ENCODE measurements around the gene CCDC63. TPM values are rescaled to one million over a fixed set of nuclear protein-coding genes. Genes with fewer than 3 reads are reported as not detected.

Gene CCDC63
- total RNA-seq, 1 experiment from 2014 or later = 0.76 TPM

DNA sequence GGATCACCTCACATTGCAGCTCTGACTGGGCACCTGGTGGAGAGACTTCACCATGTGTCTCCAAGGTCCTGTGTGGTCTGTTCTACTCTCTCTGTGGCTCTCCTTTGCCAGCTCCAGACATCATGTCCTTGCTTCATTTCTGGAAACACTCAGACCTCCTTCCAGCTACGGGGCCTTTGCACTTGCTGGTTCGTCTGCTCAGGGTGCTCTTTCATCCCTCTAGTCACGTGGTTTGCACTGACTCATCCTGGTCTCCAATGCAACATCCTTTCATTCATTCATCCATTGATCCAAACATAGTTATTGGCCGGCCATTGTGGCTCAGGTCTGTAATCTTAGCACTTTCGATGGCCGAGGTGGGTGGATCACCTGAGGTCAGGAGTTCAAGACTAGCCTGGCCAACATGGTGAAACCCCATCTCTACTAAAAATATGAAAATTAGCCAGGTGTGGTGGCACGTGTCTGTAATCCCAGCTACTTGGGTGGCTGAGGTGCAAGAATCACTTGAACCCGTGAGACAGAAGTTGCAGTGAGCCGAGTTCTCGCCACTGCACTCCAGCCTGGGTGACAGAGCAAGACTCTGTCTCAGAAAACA, 23.9 kb upstream of the CCDC63 start:
- DNase-seq = no peak
- no peak overlapping the region for H3K4me3 ChIP-seq (ENCODE audit: insufficient read depth, low read depth, low read length)

DNA sequence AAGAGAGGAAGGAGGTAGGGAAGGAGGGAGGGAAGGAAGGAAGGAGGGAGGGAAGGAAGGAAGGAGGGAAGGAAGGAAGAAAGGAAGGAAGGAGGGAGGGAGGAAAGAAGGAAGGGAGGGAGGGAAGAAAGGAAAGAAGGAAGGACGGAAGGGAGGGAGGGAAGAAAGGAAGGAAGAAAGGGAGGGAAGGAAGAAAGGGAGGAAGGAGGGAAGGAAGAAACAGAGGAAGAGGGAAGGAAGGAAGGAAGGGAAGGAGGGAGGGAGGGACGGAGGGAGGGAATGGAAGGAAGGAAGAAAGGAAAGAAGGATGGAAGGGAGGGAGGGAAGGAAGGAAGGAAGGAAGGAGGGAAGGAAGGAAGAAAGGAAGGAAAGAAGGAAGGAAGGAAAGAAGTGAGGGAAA, 22.4 kb upstream of the CCDC63 start:
- DNase-seq = no peak
- Histone ChIP-seq H3K4me3 (ENCODE audit: insufficient read depth, low read depth, low read length) (no peak overlapping the region), H3K27me3 (ENCODE audit: control insufficient read depth, insufficient read depth, low read length) (no peaks in the 10 kb centered on the region; the same call in 1 of the 2 replicates), H3K36me3 (replicated peaks; ENCODE audit: control insufficient read depth, insufficient read depth, low read length) (no peaks in the 10 kb centered on the region)

More for the DNA sequence above, 23.9 kb upstream of the CCDC63 start:
- no peaks in the 10 kb centered on the region for H3K36me3 ChIP-seq (replicated peaks; ENCODE audit: control insufficient read depth, insufficient read depth, low read length)
- H3K27me3 ChIP-seq (ENCODE audit: control insufficient read depth, insufficient read depth, low read length) = no peaks in the 10 kb centered on the region; the same call in 1 of the 2 replicates

DNA sequence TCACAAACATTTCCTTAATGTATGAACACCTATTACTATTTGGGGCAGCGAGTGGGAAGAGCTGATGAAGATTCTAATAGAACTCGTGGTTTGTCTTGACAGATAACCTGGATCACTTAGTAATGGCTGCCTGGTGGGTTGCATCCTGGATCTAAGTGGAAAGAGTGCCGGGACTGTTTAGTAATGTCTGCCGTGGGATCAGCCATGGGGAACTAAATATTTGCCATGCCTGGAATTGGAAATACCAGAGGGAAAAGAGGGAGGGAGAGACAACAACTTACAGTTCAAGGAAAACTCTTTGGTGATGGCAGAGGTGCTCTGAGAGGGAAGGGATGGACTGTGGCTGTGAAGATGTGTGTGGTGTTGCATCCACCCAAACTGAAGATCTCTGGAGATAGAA, 21.3 kb upstream of the CCDC63 start:
- no peaks in the 10 kb centered on the region; the same call in 1 of the 2 replicates for H3K27me3 ChIP-seq (ENCODE audit: control insufficient read depth, insufficient read depth, low read length)
- no peaks in the 10 kb centered on the region for H3K36me3 ChIP-seq (replicated peaks; ENCODE audit: control insufficient read depth, insufficient read depth, low read length)
- no peak overlapping the region for H3K4me3 ChIP-seq (ENCODE audit: insufficient read depth, low read depth, low read length)
- no peak for DNase-seq

DNA sequence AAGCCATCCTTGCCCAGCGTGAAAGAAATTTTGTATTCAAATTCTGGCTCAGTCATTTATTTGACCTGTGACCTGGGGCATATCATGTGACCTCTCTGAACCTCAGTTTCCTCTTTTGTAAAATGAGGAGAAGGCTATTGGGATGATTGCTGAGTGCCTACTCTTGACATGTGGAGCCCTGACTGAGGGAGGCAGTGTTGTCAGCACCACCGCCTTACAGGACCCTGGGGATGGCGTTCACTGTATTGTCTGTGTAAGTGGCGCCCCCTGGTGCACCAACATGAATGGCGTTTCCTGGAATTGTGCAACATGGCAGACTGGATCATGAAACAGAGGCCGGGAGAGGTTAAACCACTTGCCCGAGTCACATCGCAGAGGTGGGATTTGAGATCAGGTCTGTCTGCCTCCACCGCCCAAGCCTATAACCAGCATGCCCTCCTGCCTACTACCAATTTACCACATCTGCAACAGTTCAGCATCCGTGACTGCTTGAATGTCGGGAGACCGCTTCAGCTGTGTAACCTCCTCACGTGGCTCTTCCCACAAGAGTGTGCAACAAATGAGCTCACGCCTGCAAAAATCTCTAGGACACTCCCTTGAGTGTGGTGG, 20.1 kb upstream of the CCDC63 start:
- Histone ChIP-seq H3K4me3 (ENCODE audit: insufficient read depth, low read depth, low read length) (no peak overlapping the region), H3K36me3 (replicated peaks; ENCODE audit: control insufficient read depth, insufficient read depth, low read length) (no peaks in the 10 kb centered on the region), H3K27me3 (ENCODE audit: control insufficient read depth, insufficient read depth, low read length) (no peaks in the 10 kb centered on the region; the same call in 1 of the 2 replicates)
- DNase-seq = peak; percentile 82

DNA sequence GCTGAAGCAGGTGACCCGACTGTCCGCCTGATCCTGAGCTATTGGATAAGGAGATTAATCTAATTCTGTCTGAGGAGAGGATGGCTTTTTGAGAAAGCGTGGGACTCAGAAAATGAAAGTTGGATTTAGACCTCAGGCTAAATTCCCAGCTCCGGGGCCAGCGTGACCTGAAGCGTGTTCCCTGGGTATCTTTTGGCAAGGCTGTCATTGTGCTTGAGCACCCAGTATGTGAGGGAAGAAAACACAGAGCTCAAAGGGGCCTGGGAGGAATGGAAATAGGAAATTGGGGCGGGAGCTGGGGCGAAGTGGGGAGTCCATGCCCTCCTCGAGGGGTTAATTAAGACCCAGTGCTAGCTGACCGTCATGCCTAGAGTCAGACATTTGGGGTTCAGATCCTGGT, 17.5 kb upstream of the CCDC63 start:
- no peak overlapping the region for H3K4me3 ChIP-seq (ENCODE audit: insufficient read depth, low read depth, low read length)
- no peaks in the 10 kb centered on the region for H3K36me3 ChIP-seq (replicated peaks; ENCODE audit: control insufficient read depth, insufficient read depth, low read length)
- H3K27me3 ChIP-seq (ENCODE audit: control insufficient read depth, insufficient read depth, low read length) = no peaks in the 10 kb centered on the region; the same call in 1 of the 2 replicates
- DNase-seq = no peak

DNA sequence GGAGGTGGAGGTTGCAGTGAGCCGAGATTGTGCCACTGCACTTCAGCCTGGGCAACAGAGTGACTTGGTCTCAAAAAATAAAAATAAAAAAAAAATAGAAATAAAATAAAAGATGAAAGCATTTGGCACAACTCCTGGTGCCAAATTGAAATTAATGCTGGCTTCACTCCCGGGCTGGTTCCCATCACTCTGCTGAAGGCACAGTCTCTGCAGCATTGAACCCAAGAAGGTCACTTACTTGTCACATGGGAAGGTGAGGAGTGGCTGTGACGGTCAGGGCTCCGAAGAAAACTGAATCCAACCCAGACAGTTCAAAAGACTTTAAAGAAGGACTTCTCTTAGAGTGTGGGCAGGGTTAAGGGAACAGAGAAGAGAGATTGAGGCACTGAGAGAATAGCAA, 10.5 kb upstream of the CCDC63 start:
- no peaks in the 10 kb centered on the region for H3K27me3 ChIP-seq (ENCODE audit: control insufficient read depth, insufficient read depth, low read length)
- no peak overlapping the region for H3K4me3 ChIP-seq (ENCODE audit: insufficient read depth, low read depth, low read length)
- DNase-seq = no peak
- no peaks in the 10 kb centered on the region for H3K36me3 ChIP-seq (replicated peaks; ENCODE audit: control insufficient read depth, insufficient read depth, low read length)

DNA sequence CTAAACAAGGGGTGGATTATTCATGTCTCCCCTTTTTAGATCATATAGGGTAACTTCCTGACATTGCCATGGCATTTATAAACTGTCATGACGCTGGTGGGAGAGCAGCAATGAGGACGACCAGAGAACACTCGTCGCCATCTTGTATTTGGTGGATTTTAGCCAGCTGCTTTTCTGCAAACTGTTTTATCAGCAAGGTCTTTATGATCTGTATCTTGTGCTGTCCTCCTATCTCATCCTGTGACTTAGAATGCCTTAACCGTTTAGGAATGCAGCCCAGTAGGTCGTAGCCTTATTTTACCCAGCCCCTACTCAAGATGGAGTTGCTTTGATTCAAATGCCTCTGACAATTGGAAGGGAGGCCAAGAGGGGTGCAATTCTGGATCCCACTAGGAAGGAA, 5.8 kb upstream of the CCDC63 start:
- Histone ChIP-seq H3K4me3 (ENCODE audit: insufficient read depth, low read depth, low read length) (no peak overlapping the region), H3K36me3 (replicated peaks; ENCODE audit: control insufficient read depth, insufficient read depth, low read length) (no peaks in the 10 kb centered on the region), H3K27me3 (ENCODE audit: control insufficient read depth, insufficient read depth, low read length) (no peaks in the 10 kb centered on the region)
- DNase-seq = no peak

DNA sequence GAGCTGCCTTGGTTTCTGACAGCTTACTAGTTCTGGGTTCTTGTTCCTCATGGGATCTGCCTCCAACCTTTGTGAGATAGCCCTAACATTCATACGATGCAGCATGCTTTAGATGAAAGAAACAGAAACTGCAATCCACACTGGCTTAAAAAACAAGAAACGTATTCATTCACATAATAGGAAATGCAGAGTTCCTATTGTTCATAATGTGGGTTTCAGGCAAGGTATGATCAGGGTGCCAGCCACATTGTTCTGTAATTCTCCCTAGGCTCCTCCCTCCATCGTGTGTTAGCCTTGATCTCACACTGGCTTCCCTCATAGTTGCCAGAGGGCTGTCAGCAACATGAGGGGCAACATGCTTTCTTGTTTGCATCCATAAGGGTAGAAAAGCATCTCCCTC, 2.7 kb upstream of the CCDC63 start:
- no peak for DNase-seq
- H3K27me3 ChIP-seq (ENCODE audit: control insufficient read depth, insufficient read depth, low read length) = no peaks in the 10 kb centered on the region

DNA sequence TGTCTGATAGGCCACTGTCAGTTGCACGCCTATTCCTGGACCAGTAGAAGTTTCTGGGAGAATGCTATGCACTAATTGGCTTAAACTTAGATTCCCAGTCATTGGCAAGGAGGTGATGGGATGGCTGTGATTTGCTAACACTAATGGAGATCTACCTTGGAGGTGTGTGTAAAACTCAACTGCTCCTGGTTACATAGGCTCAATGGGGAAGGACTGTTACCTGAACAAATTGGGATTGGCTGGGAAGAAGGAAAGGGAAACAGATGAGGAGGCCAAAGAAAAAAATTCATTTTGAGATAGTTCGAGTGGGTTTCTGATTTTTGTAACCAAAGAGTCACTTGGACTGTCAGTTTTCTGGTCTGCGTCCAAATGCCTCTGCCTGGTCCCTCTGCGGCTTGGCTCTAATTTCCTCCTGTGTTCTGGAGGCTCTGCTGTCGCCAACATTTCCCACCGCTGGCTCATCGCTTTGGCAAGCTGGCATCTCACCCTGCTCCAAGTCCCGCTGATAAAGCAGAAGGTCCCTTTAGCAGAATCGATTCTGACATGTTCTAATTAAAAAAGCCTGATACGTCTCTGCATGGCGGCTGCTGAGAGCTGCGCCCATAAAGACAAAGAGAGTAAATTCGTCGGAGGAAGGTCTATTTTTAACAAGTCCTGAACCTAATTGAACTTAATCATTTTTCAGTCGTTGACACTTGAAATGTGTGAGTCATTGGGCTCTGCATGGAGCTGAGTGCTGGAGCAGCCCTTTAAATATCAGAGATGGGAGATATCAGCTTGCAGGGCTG, 2.0 kb upstream of the CCDC63 start:
- no peaks in the 10 kb centered on the region for H3K27me3 ChIP-seq (ENCODE audit: control insufficient read depth, insufficient read depth, low read length)
- no peak for DNase-seq
- no peaks in the 10 kb centered on the region for H3K36me3 ChIP-seq (replicated peaks; ENCODE audit: control insufficient read depth, insufficient read depth, low read length)
- no peak overlapping the region for H3K4me3 ChIP-seq (ENCODE audit: insufficient read depth, low read depth, low read length)

More for the DNA sequence above, 2.7 kb upstream of the CCDC63 start:
- Histone ChIP-seq H3K36me3 (replicated peaks; ENCODE audit: control insufficient read depth, insufficient read depth, low read length) (no peaks in the 10 kb centered on the region), H3K4me3 (ENCODE audit: insufficient read depth, low read depth, low read length) (no peak overlapping the region)

DNA sequence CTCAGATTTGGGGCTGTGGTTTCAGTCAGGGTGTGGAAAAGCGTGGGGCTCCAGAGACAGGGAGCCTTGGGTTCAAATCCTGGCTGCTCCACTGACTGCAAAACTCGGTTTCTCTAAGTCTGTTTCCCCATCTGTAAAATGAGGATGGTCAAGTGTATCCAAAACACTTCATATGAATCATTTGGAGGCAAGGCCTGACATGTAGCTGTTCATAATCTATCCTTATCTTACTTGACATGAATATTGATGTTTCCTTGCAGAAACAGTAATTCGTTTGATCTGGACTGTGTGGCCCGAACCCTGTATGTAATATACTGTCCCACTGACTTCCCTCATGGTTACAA, 1.5 kb upstream of the CCDC63 start:
- Histone ChIP-seq H3K27me3 (ENCODE audit: control insufficient read depth, insufficient read depth, low read length) (no peaks in the 10 kb centered on the region), H3K36me3 (replicated peaks; ENCODE audit: control insufficient read depth, insufficient read depth, low read length) (no peaks in the 10 kb centered on the region), H3K4me3 (ENCODE audit: insufficient read depth, low read depth, low read length) (no peak overlapping the region)
- no peak for DNase-seq

DNA sequence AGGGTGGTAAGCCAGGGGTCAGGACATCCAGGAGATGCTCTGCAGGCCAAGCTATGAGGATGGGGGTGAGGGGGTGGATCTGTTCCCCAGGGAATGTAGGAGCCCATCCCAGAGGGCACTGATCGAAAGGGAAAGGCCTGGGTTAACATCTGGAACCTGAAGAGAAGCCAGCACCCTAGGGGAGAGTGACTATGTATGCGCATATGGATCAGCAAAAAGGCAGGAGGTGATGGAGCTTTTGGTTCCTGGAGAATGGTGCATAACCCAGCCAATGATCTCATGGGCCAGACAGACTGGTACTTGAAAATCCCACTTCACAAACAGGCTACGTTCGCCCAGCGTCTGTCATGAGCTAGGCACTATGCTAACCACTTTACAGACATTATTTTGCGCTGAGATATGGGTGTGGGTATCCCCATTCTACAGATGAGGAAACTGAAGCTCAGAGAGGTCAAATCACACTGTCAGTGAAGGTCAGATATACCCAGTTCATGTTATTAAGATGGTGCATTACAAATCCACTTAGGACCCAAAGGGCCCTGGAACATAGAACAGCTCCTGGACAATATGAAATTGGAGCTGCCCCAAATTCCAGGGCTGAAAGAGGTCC, 1.6 kb downstream of the CCDC63 start:
- DNase-seq = peak; percentile 48
- no peaks in the 10 kb centered on the region for H3K36me3 ChIP-seq (replicated peaks; ENCODE audit: control insufficient read depth, insufficient read depth, low read length)
- no peak overlapping the region for H3K4me3 ChIP-seq (ENCODE audit: insufficient read depth, low read depth, low read length)
- no peaks in the 10 kb centered on the region for H3K27me3 ChIP-seq (ENCODE audit: control insufficient read depth, insufficient read depth, low read length)

DNA sequence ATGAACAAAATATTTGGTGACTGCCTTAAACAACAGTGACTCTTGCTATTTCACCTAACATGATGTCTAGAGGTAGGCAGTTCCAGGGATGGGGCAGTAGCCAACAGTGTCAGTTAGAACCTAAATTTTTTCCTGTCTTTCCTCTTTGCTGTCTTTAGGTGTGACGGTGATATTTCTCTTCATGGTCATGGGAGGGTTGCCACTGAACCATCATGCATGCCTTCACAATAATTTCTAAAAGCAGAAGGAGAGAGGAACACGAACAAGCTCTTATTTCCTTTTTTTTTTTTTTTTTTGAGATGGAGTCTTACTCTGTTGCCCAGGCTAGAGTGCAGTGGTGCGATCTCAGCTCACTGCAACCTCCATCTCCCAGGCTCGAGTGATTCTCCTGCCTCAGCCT, 2.4 kb downstream of the CCDC63 start:
- H3K4me3 ChIP-seq (ENCODE audit: insufficient read depth, low read depth, low read length) = no peak overlapping the region
- no peak for DNase-seq
- no peaks in the 10 kb centered on the region for H3K36me3 ChIP-seq (replicated peaks; ENCODE audit: control insufficient read depth, insufficient read depth, low read length)
- no peaks in the 10 kb centered on the region for H3K27me3 ChIP-seq (ENCODE audit: control insufficient read depth, insufficient read depth, low read length)

DNA sequence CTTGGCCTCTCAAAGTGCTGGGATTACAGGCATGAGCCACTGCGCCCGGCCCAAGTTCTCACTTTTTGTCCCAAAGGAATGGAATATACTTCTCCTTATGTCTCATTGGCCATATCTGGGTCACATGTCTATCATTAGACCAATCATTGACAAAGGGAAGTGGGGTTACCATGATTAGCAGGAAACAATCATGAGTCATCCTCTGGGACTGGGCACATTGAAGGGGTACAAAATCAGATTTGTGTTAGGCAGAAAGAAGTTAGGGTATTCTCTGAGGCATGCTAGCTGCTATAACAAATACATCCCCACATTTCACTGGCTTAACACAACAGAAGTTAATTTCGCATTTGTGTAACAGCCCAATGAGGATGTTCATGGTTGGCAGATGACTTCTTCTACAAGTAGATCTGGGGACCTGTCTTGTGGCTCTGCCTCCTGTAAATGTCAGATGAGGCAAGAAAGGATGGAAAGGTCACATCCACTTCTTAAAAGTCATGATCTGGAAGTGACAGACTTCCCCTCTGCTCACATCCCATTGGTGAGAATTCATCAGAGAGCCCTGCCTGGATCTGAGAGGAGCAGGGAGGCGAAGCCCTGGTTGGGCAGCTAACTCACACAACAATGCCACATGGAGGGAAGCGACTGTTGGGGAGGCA, 3.1 kb downstream of the CCDC63 start:
- H3K27me3 ChIP-seq (ENCODE audit: control insufficient read depth, insufficient read depth, low read length) = no peaks in the 10 kb centered on the region
- no peak overlapping the region for H3K4me3 ChIP-seq (ENCODE audit: insufficient read depth, low read depth, low read length)
- H3K36me3 ChIP-seq (replicated peaks; ENCODE audit: control insufficient read depth, insufficient read depth, low read length) = no peaks in the 10 kb centered on the region
- no peak for DNase-seq

DNA sequence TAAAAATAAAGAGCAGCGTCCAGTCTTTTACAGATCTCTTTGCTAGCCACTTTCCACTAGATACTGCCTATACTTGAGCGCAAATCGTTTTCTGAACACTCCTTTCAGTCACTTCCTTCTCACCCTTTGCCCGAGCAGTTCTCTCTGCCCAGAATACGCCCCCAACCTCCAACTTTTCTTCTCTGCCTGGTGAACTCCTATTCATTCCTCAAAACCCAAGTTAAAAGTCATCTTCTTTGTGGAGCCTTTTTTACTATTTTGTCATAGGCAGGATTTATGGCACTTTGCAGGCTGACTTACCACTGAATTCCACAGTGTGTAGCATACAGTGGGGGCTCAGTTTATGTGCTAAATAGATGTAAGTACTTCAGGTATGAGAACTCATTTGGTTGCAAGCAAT, 4.0 kb downstream of the CCDC63 start:
- DNase-seq = no peak
- H3K36me3 ChIP-seq (replicated peaks; ENCODE audit: control insufficient read depth, insufficient read depth, low read length) = no peaks in the 10 kb centered on the region
- H3K4me3 ChIP-seq (ENCODE audit: insufficient read depth, low read depth, low read length) = no peak overlapping the region
- H3K27me3 ChIP-seq (ENCODE audit: control insufficient read depth, insufficient read depth, low read length) = no peaks in the 10 kb centered on the region

Measured in H7 (cell line).